GM21717 (cell line): ENCODE results near the gene CIAO2B.
"Not testable (repeated sequence)": the region's sequence is repeated elsewhere in the genome, so short reads cannot be mapped to it uniquely, and the experiment has no call there.

ENCODE experiments used
- ATAC-seq: cut with Tn5 transposase; IDR thresholded peaks from one replicate; pipeline ENCODE4 v1.9.1; 2021; ENCODE audit warnings: mild to moderate bottlenecking, moderate library complexity; ENCODE audit not compliant: unreplicated experiment

CIAO2B gene

DNA sequence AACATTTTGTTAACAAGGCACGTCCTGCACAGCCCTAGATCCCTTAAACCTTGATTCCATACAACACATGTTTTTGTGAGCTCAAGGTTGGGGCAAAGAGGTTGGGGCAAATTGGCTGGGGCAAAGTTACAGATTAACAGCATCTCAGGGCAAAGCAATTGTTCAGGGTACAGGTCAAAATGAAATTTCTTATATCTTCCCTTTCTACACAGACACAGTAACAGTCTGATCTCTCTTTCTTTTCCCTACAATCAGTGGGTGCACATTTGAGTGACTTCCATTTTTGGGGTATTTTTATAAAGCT is 21.9 kb upstream of the CIAO2B start:
- not testable (repeated sequence) for ATAC-seq

DNA sequence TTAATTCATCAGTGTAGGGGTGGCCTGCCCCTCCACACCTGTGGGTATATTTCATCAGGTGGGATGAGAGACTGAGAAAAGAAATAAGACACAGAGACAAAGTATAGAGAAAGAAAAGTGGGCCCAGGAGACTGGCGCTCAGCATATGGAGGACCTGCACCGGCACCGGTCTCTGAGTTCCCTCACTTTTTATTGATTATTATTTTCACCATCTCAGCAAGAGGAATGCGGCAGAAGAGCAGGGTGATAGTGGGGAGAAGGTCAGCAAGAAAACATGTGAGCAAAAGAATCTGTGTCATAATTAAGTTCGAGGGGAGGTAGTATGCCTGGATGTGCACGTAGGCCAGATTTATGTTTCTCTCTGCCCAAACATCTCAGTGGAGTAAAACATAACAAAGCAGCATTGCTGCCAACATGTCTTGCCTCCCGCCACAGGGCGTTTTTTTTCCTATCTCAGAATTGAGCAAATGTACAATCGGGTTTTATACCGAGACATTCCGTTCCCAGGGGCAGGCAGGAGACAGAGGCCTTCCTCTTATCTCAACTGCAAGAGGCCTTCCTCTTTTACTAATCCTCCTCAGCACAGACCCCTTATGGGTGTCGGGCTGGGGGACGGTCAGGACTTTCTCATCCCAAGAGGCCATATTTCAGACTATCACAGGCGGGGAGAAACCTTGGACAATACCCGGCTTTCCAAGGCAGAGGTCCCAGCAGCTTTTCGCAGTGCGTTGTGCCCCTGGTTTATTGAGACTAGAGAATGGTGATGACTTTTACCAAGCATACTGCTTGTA is 21.4 kb upstream of the CIAO2B start:
- not testable (repeated sequence) for ATAC-seq

DNA sequence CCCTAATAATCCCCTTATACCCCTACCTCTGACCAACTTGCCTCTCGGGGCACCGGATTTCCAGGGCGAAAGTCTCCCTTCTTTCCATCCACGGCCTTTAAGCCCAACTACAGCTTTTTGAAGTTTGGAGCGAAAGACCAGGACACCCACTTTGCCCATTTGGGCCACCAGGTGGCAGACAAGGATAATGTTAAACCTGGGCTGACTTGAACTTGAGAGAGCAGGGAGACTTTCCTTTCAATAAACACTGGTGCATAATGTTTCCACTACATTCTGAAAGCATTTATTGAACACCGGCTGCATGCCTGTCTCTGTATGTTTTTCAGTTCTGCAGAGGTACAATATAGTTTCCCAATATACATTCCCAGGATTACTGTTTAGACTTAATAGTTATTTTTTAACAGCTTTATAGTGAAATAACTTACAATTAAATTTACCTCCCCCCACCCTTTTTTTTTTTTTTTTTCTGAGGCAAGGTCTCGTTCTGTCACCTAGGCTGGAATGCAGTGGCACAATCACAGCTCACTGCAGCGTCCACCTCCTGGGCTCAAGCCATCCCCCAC is 20.0 kb upstream of the CIAO2B start:
- ATAC-seq: peak; percentile 43

DNA sequence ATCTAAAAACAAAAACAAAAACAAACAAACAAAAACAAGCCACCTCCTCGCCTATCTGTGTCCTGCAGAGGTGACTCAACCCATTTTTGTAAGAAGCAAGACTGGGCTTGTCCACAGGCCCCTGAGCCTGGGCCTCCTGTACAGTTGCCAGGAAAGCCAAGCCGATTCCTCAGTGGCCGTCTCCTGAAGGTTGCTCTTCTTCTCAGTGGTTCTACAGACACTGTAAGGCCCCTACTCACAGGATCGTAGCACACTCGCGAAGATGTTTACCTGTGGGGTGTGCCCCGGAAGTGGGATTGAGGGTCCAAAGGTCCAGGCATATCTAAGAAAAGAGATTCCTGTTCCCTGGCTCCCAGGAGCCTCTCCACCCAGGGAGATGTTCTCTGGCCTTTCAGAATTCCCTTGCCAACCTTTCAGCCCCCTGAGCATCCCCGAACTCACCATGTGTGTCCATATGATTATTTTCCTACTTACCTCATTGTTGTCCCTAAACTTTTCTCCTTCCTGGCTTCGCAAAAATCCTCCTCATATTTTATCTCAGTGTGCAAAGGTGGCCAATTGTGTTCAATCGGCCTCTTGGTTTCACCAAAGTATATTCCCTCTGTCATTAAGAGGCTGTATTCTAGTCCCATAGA is 19.4 kb upstream of the CIAO2B start:
- ATAC-seq: no peak

DNA sequence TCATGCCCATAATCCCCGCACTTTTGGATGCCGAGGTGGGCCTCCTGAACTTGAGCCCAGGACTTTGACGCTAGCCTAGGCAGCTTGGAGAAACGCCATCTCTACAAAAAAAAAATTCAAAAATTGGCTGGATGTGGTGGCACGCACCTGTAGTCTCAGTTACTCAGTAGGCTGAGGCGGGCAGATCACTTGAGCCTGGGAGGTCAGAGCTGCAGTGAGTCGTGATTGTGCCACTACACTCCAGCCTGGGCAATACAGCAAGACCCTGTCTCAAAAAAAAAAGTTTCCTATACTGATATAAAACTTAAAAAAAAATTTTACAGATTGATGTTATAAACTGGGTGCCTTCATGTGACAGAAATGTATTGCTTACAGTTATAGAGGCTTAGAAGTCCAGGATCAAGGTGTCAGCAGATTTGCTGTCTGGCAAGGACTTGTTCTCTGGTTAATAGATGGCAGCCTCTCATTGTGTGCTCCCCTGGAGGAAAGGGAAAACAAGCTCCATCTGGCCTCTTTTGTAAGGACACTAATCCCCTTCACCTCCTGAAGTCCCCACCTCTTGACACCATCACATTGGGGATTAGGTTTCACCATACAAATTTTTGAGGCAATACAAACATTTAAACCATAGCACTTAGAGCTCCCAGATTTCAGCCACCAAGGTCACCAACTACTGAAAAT is 18.4 kb upstream of the CIAO2B start:
- no peak for ATAC-seq

DNA sequence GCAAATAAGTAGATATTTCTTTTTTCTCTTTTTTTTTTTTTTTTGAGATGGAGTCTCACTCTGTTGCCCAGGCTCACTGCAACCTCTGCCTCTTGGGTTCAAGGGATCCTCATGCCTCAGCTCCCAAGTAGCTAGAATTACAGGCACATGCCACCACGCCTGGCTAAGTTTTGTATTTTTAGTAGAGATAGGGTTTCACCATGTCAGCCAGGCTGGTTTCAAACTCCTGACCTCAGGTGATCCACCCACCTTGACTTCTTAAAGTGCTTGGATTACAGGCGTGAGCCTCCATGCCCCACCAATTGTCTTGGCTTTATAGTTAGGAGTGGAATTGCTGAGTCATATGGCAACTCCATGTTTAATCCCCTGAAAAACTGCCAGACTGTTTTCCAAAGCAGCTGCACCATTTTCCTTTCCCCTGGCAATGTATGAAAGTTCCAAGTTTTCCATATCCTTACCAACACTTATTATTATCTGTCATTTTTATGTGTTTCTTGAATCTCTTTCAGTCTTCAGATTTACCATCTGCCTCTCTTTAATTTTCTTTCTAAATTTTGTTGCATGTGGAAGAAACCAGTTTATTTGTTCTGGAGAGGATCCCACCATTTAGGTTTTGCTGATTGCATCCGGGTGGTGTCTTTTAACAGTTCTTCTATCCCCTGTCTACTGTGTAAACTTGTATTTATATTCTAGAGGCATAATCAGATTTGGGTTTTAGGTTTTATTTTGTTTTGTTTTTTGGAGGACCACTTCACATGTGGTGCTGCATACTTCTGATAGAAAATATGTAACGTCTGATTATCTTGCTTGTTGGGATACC is 17.0 kb upstream of the CIAO2B start:
- ATAC-seq: no peak

DNA sequence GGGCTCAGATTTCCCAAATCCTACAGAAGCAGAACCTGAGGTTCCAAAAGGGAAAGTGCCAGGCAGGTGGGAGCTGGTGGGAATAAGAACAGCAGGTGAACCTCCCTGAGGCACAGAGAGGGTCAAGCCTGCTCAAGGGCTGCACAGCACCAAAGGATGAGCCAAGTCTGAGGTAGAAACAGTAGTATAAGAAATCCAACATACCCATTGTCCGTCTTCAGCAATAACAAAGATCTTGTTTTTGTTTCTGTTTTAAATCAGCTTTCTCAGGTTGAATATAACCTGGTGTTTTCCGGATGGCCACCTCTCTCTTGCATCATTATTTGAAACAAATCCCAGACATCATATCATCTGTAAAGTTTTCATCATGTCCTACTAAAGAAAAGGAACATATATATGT is 16.2 kb upstream of the CIAO2B start:
- ATAC-seq: no peak

DNA sequence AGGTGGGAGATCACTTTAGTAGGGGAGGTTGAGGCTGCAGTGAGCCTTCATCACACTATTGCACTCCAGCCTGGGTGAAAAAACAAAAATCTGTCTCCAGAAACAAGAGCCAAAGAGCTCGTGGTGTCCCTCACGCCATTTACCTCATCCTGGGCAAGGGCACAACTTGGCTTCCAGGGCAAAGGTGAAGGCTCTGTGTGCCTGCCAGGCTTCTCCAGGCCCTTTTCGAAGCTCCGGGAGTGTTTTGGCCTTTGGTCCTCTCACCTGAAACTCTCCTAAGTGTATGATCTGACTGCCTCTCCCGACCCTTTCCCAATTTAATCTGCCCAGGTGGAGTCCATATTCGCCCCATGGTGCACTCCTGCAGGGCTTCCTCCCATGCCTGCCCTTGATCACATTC is 15.3 kb upstream of the CIAO2B start:
- no peak for ATAC-seq

DNA sequence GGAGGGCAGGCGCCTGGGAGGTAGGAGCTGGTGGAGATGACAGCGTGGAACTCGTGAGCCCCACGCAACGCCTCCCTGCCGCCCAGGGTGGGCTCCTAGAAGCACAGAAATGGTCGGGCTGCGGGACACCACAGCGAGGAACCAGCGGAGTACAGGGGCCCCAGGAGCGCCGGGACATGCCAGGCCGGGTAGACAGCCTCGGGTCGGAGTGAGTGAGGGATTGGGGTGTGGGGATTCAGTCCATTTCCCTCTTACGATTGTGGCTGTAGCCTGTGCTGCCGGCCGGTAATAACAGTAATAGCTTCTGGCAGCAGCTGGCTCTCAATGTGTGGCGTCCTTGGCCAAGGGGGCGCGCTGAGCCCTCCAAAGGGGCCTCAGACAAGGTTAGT is 14.6 kb upstream of the CIAO2B start:
- no peak for ATAC-seq

DNA sequence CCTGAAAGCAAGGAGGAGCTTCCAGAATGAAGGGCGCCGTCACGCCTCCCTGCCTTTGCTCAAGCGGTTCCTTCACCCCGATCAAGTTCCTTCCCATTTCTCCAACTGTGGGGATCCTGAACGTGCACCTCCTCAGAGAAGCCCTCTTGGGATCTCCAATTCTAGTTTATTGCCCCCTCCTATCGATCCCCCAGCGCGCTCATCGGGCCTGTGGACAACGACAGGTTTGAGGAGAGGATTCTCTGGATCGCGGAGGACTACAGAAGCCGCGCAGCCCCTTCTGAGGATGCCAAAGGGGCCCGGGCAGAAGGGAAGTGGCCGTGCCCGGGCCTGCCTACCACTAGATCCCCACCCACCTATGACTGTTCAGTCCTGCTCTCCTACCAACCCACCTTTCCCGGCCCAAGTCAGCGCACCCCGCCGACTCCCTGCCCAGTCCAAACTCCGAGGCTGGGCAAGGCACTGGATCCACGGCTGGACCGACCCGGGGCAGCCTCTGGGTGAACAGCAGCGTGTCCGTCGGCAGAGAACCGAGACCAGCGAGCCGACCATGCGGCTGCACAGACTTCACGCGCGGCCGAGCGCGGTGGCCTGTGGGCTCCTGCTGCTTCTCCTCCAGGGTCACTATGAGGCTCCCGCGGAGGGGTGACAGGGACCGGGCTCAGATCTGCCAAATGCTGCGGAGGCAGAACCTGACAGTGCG is 14.1 kb upstream of the CIAO2B start:
- ATAC-seq: no peak

DNA sequence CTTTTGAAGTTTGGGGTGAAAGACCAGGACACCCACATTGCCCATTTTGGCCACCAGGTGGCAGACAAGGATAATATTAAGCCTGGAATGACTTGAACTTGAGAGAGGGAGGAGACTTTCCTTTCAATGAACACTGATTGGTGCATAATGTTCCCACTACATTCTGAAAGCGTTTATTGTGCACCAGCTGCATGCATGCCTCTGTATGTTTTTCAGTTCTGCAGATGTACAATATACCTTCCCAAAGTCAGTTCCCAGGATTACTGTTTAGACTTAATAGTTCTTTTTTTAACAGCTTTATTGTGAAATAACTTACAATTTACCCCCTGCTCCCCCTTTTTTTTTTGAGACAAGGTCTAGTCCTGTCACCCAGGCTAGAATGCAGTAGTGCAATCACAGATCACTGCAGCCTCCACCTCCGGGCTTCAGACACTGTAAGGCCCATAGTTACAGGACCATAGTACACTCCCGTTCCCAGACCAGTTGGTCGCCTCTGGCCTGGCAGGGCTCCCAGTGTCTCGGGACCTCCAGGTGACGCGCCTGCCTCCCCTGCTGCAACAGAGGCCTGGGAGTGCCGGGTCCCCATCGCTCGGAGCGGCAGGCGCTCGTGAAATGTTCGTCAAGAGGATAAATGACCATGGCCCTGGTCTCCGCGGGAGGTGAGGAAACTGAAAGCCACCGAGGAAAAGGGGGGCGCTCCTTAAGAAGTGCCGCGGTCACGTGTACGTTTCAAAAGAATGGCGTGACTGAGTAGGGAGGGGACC is 13.3 kb upstream of the CIAO2B start:
- ATAC-seq: peak; percentile 59

DNA sequence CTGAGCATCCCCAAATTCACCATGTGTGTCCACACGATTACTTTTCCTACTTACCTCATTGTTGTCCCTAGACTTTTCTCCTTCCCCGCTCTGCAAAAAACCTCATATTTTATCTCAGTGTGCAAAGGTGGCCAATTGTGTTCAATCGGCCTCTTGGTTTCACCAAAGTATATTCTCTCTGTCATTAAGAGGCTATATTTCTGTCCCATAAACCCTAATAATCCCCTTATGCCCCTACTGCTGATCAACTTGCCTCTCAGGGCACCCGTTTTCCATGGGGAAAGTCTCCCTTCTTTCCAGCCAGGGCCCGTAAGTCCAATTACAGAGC is 12.7 kb upstream of the CIAO2B start:
- ATAC-seq: no peak

DNA sequence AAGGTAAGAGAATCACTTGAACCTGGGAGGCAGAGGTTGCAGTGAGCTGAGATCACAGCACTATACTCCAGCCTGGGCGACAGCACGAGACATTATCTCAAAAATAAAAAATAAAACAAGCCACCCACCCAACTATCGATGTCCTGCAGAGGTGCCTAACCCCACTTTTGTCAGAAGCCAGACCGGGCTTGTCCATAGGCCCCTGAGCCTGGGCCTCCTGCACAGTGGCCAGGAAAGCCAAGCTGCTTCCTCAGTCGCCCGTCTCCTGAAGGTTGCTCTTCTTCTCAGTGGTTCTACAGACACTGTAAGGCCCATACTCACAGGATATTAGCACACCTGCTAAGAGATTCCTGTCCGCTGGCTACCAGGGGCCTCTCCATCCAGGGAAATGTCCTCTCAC is 12.3 kb upstream of the CIAO2B start:
- ATAC-seq: no peak

DNA sequence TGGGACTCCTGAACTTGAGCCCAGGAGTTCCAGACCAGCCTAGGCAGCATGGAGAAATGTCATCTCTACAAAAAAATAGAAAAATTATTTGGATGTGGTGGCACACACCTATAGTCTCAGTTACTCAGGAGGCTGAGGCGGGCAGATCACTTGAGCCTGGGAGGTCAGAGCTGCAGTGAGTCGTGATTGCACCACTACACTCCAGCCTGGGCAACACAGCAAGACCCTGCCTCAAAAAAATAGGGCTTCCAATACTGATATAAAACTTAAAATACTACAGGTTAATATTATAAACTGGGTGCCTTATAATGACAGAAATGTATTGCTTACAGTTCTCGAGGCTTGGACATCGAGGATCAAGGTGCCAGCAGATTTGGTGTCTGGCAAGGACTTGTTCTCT is 11.7 kb upstream of the CIAO2B start:
- no peak for ATAC-seq

DNA sequence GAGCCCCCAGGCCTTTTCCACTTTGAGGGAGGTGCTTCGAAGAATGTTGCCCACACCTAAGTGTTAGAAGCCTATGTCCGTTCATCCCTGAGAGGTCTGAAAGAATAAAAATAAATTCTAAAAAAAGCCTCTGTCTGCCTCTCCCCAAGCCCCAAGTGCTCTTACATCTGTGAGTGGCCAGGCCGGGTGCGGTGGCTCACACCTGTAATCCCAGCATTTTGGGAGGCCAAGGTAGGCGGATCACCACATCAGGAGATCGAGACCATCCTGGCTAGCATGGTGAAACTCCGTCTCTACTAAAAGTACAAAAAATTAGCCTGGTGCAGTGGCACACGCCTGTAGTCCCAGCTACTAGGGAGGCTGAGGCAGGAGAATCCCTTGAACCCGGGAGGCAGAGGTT is 10.8 kb upstream of the CIAO2B start:
- ATAC-seq: not testable (repeated sequence)

DNA sequence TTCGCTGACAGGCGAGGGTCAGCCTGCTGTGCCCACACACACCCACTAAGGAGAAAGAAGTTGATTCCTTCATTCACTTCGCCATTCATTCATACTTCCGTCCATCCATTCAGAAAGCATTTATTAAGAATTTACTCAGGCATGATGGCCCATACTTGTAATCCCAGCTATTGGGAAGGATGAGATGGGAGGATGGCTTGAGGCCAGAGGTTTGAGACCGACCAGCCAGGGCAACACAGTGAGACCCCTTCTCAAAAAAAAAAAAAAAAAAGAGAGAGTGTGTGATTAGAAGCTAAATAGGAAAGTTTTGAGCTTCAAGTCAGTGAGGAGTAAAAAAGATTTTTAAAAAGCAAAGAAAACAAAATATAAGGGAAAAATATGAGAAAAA is 9.8 kb upstream of the CIAO2B start:
- ATAC-seq: no peak

DNA sequence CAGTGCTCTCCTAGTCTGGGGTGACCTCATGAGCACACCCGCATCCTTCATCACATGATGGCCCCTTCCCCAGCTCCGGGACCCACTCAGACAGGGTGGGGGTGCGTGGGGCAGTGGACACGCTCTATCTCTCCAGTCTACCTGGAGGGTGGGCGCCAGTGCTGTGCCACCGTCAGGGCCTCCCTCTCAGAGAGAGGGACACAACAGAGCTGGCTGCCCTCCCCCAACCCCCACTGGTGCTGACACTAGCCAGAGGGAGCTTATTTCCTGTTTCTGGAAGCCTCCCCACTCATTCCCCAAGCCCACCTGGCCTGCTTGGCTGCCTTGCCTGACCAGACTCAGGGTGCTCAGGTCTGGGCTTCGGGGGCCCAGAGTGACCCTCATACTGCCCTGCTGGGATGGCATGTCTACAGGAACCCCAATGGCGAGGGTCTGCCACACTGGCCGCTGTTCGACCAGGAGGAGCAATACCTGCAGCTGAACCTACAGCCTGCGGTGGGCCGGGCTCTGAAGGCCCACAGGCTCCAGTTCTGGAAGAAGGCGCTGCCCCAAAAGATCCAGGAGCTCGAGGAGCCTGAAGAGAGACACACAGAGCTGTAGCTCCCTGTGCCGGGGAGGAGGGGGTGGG is 9.3 kb upstream of the CIAO2B start:
- no peak for ATAC-seq

DNA sequence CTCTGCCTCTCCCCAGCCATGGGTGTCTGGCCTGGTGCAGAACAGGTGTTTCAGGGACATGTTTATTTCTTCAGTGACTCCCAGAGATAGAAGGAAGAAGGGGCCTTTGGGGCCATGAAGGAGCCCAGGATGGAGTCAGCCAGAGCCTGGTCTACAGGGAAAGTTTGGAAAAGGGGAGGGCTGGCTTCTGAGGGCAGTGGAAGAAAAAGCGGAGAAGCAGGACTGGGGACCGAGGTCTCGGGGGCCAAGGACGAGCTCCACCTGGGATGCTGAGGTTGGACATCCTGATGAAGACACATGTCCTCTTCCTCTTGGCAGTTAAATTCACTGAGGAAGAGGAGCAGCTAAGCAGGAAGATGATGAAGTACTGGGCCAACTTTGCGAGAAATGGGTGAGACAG is 8.8 kb upstream of the CIAO2B start:
- no peak for ATAC-seq

DNA sequence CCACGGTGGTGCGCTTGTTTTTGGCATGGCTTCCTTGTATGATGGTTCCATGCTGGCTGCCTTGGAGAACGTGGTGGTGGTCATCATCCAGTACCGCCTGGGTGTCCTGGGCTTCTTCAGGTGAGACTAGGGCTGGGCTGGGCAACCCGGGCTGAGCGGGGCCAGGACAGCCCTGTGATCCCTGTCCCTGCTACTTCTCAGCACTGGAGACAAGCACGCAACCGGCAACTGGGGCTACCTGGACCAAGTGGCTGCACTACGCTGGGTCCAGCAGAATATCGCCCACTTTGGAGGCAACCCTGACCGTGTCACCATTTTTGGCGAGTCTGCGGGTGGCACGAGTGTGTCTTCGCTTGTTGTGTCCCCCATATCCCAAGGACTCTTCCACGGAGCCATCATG is 6.0 kb upstream of the CIAO2B start:
- no peak for ATAC-seq

DNA sequence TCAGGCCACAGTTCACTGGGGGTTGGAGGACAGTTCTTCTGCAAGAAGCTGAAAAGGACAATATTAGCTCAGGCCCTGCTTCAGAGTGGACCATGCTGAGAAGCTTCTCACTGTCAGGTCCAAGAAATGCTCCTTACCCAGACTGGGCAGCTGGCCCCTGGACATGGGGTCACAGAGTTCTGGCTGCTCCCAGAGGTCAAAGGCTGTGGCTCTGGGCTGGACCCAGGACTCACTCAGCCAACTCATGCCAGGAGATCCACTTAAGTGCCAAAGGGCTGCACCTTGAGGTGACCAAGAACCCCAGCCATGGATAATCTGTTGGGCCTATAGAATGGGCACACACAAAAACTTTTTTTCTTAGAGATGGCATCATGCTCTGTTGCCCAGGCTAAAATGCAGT is 5.2 kb upstream of the CIAO2B start:
- no peak for ATAC-seq
